Stomach (tissue), 4 donors: ENCODE measurements around the gene NT5DC3.

Experiments
- CTCF ChIP-seq, 7 experiments: fragments of 450-650 bp in 4 of 7; fragments of 200-600 bp in 3 of 7; sonication (generic) in 3 of 7; IDR thresholded peaks; one replicate each; pipeline ENCODE4 v1.5.1; 2016 to 2019; ENCODE audit warnings: antibody characterized with exemption in 7 of 7, control low read depth in 2 of 7, mild to moderate bottlenecking in 1 of 7
- EP300 ChIP-seq: sonication (generic); formaldehyde crosslinking; IDR thresholded peaks from one replicate; pipeline ENCODE4 v1.6.1; 2017; ENCODE audit warnings: antibody characterized with exemption
- POLR2A ChIP-seq, 4 donors: fragments of 450-650 bp; IDR thresholded peaks; one replicate each; pipeline ENCODE4 v1.6.1; 2016; ENCODE audit warnings: antibody characterized with exemption in 4 of 4, control low read depth in 2 of 4, mild to moderate bottlenecking in 1 of 4, moderate library complexity in 1 of 4
- POLR2AphosphoS5 ChIP-seq, 3 donors: sonication (generic); formaldehyde crosslinking; IDR thresholded peaks; one replicate each; pipeline ENCODE4 v1.6.1; 2016; ENCODE audit warnings: antibody characterized with exemption in 3 of 3

- TF ChIP-seq CTCF (IDR thresholded peaks at IDR 0.05) (no peak), POLR2A (IDR thresholded peaks at IDR 0.05) (no peak), POLR2AphosphoS5 (IDR thresholded peaks at IDR 0.05) (no peak), EP300 (no peak)
Observed at GRCh38 chr12:103827911-103828391, 13.1 kb downstream of the NT5DC3 start.
